Activated CD4-positive, alpha-beta T cell treated with anti-CD3 and anti-CD28 coated beads, Interleukin-2, amount 10 ng/mL, durations not matched to agents 7 days and 5 days (primary cell): ENCODE results near the gene ZKSCAN4. TPM values are rescaled to one million over a fixed set of nuclear protein-coding genes. Genes with fewer than 3 reads are reported as not detected.

Experiments used
- CTCF ChIA-PET: fragments of 350-600 bp; sonication (Branson Sonifier 250); formaldehyde crosslinking; loops from one replicate; lab custom pipeline; 2021; ENCODE audit warnings: antibody characterized with exemption; lab: Charles Lee
- POLR2A ChIA-PET: fragments of 350-600 bp; sonication (Branson Sonifier 250); formaldehyde crosslinking; loops from one replicate; lab custom pipeline; 2021; ENCODE audit warnings: antibody characterized with exemption; lab: Charles Lee
- DNase-seq: peaks from one replicate; pipeline ENCODE4 v3.0.0-alpha.2; 2020
- H3K27ac Mint-ChIP-seq: one replicate; pipeline ENCODE4 v1.8.0; 2021; ENCODE audit warnings: mild to moderate bottlenecking, moderate library complexity, mixed read lengths
- H3K27me3 Mint-ChIP-seq: one replicate; pipeline ENCODE4 v1.8.0; 2021; ENCODE audit warnings: mixed read lengths
- H3K36me3 Mint-ChIP-seq: one replicate; pipeline ENCODE4 v1.8.0; 2021; ENCODE audit warnings: low read depth, mixed read lengths
- H3K4me1 Mint-ChIP-seq: one replicate; pipeline ENCODE4 v1.8.0; 2021; ENCODE audit warnings: mixed read lengths
- H3K4me3 Mint-ChIP-seq: one replicate; pipeline ENCODE4 v1.8.0; 2021; ENCODE audit warnings: mild to moderate bottlenecking, moderate library complexity, mixed read lengths
- H3K9me3 Mint-ChIP-seq: one replicate; pipeline ENCODE4 v1.8.0; 2021; ENCODE audit warnings: mixed read lengths
- total RNA-seq, 2 experiments: library from RNA; stranded (reverse); gene quantifications; one replicate each; pipeline ENCODE4 v1.2.3, GENCODE V29; 2021

The ZKSCAN4 gene
- total RNA-seq, result 1 to 10 TPM; 6.5 to 7.5 TPM

- peak within 1 kb of the TSS; percentile 97 for H3K4me3 Mint-ChIP-seq
- POLR2A ChIA-PET, result interaction anchor here (0.5 to 1.2 kb wide), 4 partner anchors 15 to 148 kb away, joined by 3 to 6 read pairs (median 3); partner anchors contain the start of genes ZKSCAN8, ZSCAN26 and ZSCAN31
- H3K27ac Mint-ChIP-seq, result peak within 1 kb of the TSS; percentile 94
- H3K9me3 Mint-ChIP-seq, result no peaks in the 10 kb centered on the region
- peaks cover 18% of the 10 kb centered on the region for H3K36me3 Mint-ChIP-seq
- peak; percentile 84 for DNase-seq
- H3K4me1 Mint-ChIP-seq, result peaks cover 32% of the 10 kb centered on the region
- H3K27me3 Mint-ChIP-seq, result no peaks in the 10 kb centered on the region
- CTCF ChIA-PET, result interaction anchor here (0.8 to 1.9 kb wide), 4 partner anchors 14 to 136 kb away, joined by 4 to 7 read pairs (median 5); partner anchors contain the start of gene ZSCAN26
These were observed at the start of gene ZKSCAN4 for GRCh38 chr6:28252009-28252975. TSS of gene ZKSCAN4 (minus strand) at chr6:28252269. CDS start at chr6:28251980, 289 bp downstream.

DNA sequence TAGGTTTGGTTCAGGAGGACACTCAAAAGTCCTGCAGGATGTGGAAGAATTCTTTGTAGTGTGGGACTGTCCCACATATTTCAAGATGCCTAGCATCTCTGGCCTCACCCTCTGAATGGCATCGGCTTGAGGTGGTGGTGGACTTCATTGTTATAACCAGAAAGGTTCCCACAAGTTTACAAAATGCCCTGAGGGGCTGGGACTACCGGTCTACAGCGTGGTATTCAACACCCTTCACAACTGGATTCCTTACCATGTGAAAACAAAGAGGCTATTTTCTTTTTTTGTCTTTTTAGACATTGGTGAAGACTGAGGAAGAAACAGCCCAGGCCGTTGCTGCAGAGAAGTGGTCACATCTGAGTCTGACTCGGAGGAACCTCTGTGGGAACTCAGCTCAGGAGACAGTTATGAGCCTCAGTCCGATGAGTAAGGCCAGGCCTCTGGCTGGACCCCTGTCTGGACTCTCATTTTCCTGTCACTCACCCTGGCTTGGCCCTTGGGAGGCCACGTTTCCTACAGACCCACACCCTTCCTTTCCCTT is 44.5 kb upstream of the ZKSCAN4 start:
- Mint-ChIP-seq H3K4me1 (no peaks in the 10 kb centered on the region), H3K27me3 (no peaks in the 10 kb centered on the region)
- CTCF ChIA-PET, result no interaction called here

DNA sequence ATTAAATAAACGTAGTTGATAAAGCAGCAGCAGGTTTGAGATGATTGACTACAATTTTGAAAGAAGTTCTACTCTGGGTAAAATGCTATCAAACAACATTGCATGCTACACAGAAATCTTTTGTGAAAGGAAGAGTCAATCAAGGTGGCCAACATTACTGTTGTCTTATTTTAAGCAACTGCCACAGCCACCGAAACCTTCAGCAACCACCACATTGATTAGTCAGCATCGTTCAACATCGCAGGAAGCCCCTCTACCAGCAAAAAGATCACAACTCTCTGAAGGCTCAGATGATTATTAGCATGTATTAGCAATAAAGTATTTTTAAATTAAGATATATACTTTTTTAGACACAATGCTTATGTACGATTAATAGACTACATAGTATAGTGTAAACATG is 43.3 kb upstream of the ZKSCAN4 start:
- POLR2A ChIA-PET, result no interaction called here
- Mint-ChIP-seq H3K9me3 (peaks cover 2% of the 10 kb centered on the region), H3K4me3 (no peak overlapping the region), H3K27ac (no peak overlapping the region), H3K36me3 (peaks cover 2% of the 10 kb centered on the region), H3K27me3 (no peaks in the 10 kb centered on the region), H3K4me1 (no peaks in the 10 kb centered on the region)
- no peak for DNase-seq
- CTCF ChIA-PET, result no interaction called here

More for the DNA sequence above, 44.5 kb upstream of the ZKSCAN4 start:
- POLR2A ChIA-PET, result no interaction called here
- Mint-ChIP-seq H3K27ac (no peak overlapping the region), H3K36me3 (no peaks in the 10 kb centered on the region), H3K9me3 (no peaks in the 10 kb centered on the region), H3K4me3 (no peak overlapping the region)
- no peak for DNase-seq

GRCh38 chr6:28291573-28291972 is 39.5 kb upstream of the ZKSCAN4 start:
- CTCF ChIA-PET, result interaction anchor here (0.7 to 0.9 kb wide), 2 partner anchors 25 to 48 kb away, joined by 3 read pairs; partner anchors contain the start of gene ZSCAN26
- peaks cover 2% of the 10 kb centered on the region for H3K36me3 Mint-ChIP-seq
- H3K27ac Mint-ChIP-seq, result no peak overlapping the region
- POLR2A ChIA-PET, result no interaction called here
- no peaks in the 10 kb centered on the region for H3K4me1 Mint-ChIP-seq
- H3K27me3 Mint-ChIP-seq, result no peaks in the 10 kb centered on the region
- H3K9me3 Mint-ChIP-seq, result peaks cover 2% of the 10 kb centered on the region
- no peak overlapping the region for H3K4me3 Mint-ChIP-seq
- DNase-seq, result no peak

GRCh38 chr6:28282926-28283325 is 30.9 kb upstream of the ZKSCAN4 start:
- Mint-ChIP-seq H3K27me3 (peaks cover 7% of the 10 kb centered on the region), H3K27ac (no peak overlapping the region), H3K36me3 (peaks cover 11% of the 10 kb centered on the region), H3K4me3 (no peak overlapping the region), H3K4me1 (peaks cover 16% of the 10 kb centered on the region), H3K9me3 (peaks cover 6% of the 10 kb centered on the region)
- ChIA-PET CTCF (interaction anchor here (1.0 to 1.5 kb wide), 3 partner anchors 9 to 324 kb away, joined by 3 to 4 read pairs (median 4); no protein-coding TSS in a partner anchor), POLR2A (no interaction called here)
- no peak for DNase-seq

DNA sequence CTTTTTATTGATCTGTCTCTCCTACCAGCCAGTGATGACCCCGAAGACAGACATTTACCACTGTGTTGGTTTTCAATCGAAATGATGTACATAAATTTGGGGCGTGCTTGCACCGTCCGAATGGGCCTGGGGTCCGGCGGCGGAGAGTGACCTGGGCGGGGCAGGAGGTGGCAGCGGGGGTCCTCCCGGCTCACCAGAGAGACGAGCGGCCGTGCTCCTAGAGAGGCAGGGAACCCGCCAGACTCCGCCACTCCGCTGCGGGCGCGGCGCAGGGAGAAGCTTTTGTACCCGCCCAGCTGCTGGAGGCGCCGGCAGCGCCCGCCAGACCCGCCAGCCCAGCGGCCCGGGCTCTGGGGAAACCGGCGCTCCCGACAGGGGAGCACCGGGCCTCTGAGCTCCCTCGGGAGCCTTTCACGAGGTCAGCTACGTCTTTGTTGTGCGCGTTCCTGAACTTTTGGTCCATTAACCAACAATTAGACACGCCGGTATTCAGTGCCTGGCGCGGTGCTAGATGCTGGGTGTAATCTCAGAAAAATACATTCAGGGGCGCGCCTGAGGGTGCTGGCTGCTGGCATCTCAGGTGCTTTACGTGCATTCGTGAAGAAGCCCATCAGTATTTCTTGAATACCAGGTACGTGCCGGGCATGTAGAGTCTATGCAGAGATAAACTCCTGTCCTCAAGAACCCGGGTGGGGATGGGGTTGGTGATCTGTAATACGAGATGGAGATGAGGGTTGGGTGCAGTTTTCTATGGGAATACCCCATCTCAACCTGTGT is 29.4 kb upstream of the ZKSCAN4 start, which contains the start of gene PGBD1:
TSS of gene PGBD1 (plus strand) at position 285 of the 777 bp plus-strand sequence. CDS start 2,242 bp downstream, outside the sequence.
- Mint-ChIP-seq H3K4me3 (peak within 1 kb of the TSS; percentile 76), H3K9me3 (peaks cover 6% of the 10 kb centered on the region), H3K27ac (no peak within 1 kb of the TSS), H3K27me3 (peaks cover 7% of the 10 kb centered on the region), H3K4me1 (peaks cover 16% of the 10 kb centered on the region), H3K36me3 (peaks cover 20% of the 10 kb centered on the region)
- DNase-seq, result peak; percentile 40
- CTCF ChIA-PET, result interaction anchor here (1.0 to 1.1 kb wide), 3 partner anchors 13 to 100 kb away, joined by 3 to 4 read pairs (median 4); partner anchors contain the start of gene ZSCAN26
- POLR2A ChIA-PET, result no interaction called here

GRCh38 chr6:28280595-28281287 is 28.7 kb upstream of the ZKSCAN4 start:
- H3K27me3 Mint-ChIP-seq, result peaks cover 7% of the 10 kb centered on the region
- DNase-seq, result no peak
- peaks cover 6% of the 10 kb centered on the region for H3K9me3 Mint-ChIP-seq
- H3K27ac Mint-ChIP-seq, result no peak overlapping the region
- H3K4me3 Mint-ChIP-seq, result peak overlapping the region; percentile 76
- H3K4me1 Mint-ChIP-seq, result peaks cover 16% of the 10 kb centered on the region
- ChIA-PET POLR2A (no interaction called here), CTCF (interaction anchor here (1.0 to 1.1 kb wide), 3 partner anchors 13 to 101 kb away, joined by 3 to 4 read pairs (median 4); partner anchors contain the start of gene ZSCAN26)
- peaks cover 24% of the 10 kb centered on the region for H3K36me3 Mint-ChIP-seq

GRCh38 chr6:28277746-28278145 is 25.7 kb upstream of the ZKSCAN4 start:
- Mint-ChIP-seq H3K4me1 (peaks cover 28% of the 10 kb centered on the region), H3K36me3 (peaks cover 46% of the 10 kb centered on the region), H3K27ac (no peak overlapping the region), H3K9me3 (peaks cover 3% of the 10 kb centered on the region), H3K4me3 (no peak overlapping the region), H3K27me3 (peaks cover 7% of the 10 kb centered on the region)
- no peak for DNase-seq
- POLR2A ChIA-PET, result no interaction called here
- CTCF ChIA-PET, result no interaction called here

DNA sequence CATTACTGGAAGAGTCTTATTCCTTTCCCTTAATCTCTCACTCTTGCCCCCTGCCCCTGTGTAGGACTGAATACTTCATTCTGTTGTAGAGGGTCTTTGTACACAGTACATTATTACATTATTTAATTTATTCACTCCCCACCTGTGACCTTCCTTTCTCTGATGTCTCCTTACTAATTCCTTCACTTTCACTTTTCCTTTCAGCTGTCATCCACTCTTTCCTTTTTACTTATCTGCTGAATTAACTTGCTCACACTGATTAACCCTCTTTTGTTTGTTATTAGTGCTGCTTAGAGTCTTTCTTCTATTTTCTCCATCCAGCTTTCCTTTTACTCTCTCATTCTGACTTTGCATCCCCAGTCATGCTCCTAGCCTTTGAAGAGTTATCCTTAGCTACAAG is 22.8 kb upstream of the ZKSCAN4 start:
- H3K27ac Mint-ChIP-seq, result peak overlapping the region; percentile 67
- peaks cover 3% of the 10 kb centered on the region for H3K27me3 Mint-ChIP-seq
- peaks cover 51% of the 10 kb centered on the region for H3K36me3 Mint-ChIP-seq
- no peaks in the 10 kb centered on the region for H3K9me3 Mint-ChIP-seq
- peak overlapping the region; percentile 3 for H3K4me3 Mint-ChIP-seq
- CTCF ChIA-PET, result interaction anchor here (1.2 to 1.8 kb wide), 2 partner anchors 8 to 22 kb away, joined by 4 to 5 read pairs; partner anchors contain the start of gene ZKSCAN4
- H3K4me1 Mint-ChIP-seq, result peaks cover 13% of the 10 kb centered on the region
- POLR2A ChIA-PET, result interaction anchor here (0.6 kb wide), 1 partner anchor 1124 kb away, joined by 5 read pairs; no protein-coding TSS in a partner anchor
- no peak for DNase-seq

GRCh38 chr6:28269492-28269891 is 17.4 kb upstream of the ZKSCAN4 start:
- no peak for DNase-seq
- peaks cover 20% of the 10 kb centered on the region for H3K36me3 Mint-ChIP-seq
- H3K4me3 Mint-ChIP-seq, result no peak overlapping the region
- H3K27ac Mint-ChIP-seq, result no peak overlapping the region
- H3K4me1 Mint-ChIP-seq, result peaks cover 11% of the 10 kb centered on the region
- ChIA-PET POLR2A (no interaction called here), CTCF (interaction anchor here (0.6 to 1.5 kb wide), 2 partner anchors 11 to 17 kb away, joined by 3 to 5 read pairs; partner anchors contain the start of genes NKAPL and ZKSCAN4)
- H3K27me3 Mint-ChIP-seq, result peaks cover 3% of the 10 kb centered on the region
- no peaks in the 10 kb centered on the region for H3K9me3 Mint-ChIP-seq

- ChIA-PET CTCF (interaction anchor here (0.9 to 2.0 kb wide), 4 partner anchors 14 to 83 kb away, joined by 3 to 7 read pairs (median 4); partner anchors contain the start of genes PGBD1 and ZKSCAN4), POLR2A (interaction anchor here (0.6 to 1.5 kb wide), 2 partner anchors 15 to 514 kb away, joined by 5 to 6 read pairs; partner anchors contain the start of gene ZKSCAN4)
- peaks cover 7% of the 10 kb centered on the region for H3K36me3 Mint-ChIP-seq
- no peaks in the 10 kb centered on the region for H3K9me3 Mint-ChIP-seq
- no peak overlapping the region for H3K27ac Mint-ChIP-seq
- peaks cover 6% of the 10 kb centered on the region for H3K27me3 Mint-ChIP-seq
- no peak for DNase-seq
- H3K4me3 Mint-ChIP-seq, result no peak overlapping the region
- H3K4me1 Mint-ChIP-seq, result peaks cover 7% of the 10 kb centered on the region
These were observed 15.6 kb upstream of the ZKSCAN4 start for GRCh38 chr6:28267695-28268059.
